H7 (cell line): Measurements from ENCODE around the gene SLC15A2. TPM values are rescaled to one million over a fixed set of nuclear protein-coding genes. Genes with fewer than 3 reads are reported as not detected.
"Not testable (repeated sequence)": the region's sequence is repeated elsewhere in the genome, so short reads cannot be mapped to it uniquely, and the experiment has no call there.

Experiments
- DNase-seq: peaks from one replicate; pipeline ENCODE4 v3.0.0; 2012
- H3K27me3 ChIP-seq: 2 replicates; pipeline ENCODE4 v1.6.0; 2011; ENCODE audit warnings: mild to moderate bottlenecking, low read length; ENCODE audit not compliant: control insufficient read depth, insufficient read depth
- H3K36me3 ChIP-seq: replicated peaks from 2 replicates; pipeline ENCODE4 v1.5.1; 2011; ENCODE audit warnings: low read length; ENCODE audit not compliant: control insufficient read depth, insufficient read depth
- H3K4me3 ChIP-seq: 2 replicates; pipeline ENCODE4 v1.5.1; 2011; ENCODE audit warnings: low read depth, mild to moderate bottlenecking, control low read depth, low read length, moderate library complexity; ENCODE audit not compliant: insufficient read depth
- total RNA-seq: library from RNA; depleted of rRNA; stranded (reverse); fragments of >200 nt; shearing (Covaris generic); gene quantifications from 2 replicates; pipeline ENCODE4 v1.2.3, GENCODE V29; 2014

The SLC15A2 gene
- total RNA-seq, 1 experiment from 2014 or later, result 0.76 TPM

DNA sequence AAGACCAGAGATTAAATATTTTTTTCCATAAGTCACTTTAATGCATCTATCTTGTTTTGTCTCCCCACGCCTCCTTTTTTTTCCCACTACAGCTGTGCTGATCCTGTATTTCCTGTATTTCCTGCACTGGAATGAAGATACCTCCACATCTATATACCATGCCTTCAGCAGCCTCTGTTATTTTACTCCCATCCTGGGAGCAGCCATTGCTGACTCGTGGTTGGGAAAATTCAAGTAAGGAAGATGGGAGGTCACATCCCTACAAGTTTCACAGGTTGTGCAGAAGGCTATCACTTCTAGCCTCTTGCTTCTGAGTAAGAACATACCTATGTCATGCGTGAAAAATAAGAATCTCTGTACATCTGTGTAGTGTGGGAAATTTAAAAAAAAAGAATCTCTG is 3.1 kb downstream of the SLC15A2 start:
- no peak for DNase-seq
- no peak overlapping the region for H3K4me3 ChIP-seq
- no peaks in the 10 kb centered on the region for H3K36me3 ChIP-seq
- H3K27me3 ChIP-seq, result no peaks in the 10 kb centered on the region

- DNase-seq, result no peak
- no peak overlapping the region for H3K4me3 ChIP-seq
- H3K36me3 ChIP-seq, result no peaks in the 10 kb centered on the region
- no peaks in the 10 kb centered on the region for H3K27me3 ChIP-seq
Observed at GRCh38 chr3:121913305-121913990, 19.2 kb downstream of the SLC15A2 start.

- Histone ChIP-seq H3K36me3 (no peaks in the 10 kb centered on the region), H3K4me3 (no peak overlapping the region), H3K27me3 (no peaks in the 10 kb centered on the region)
- no peak for DNase-seq
Observed at GRCh38 chr3:121914081-121914998, 20.1 kb downstream of the SLC15A2 start.

GRCh38 chr3:121916189-121916588 is 22.0 kb downstream of the SLC15A2 start:
- Histone ChIP-seq H3K4me3 (no peak overlapping the region), H3K36me3 (no peaks in the 10 kb centered on the region), H3K27me3 (no peaks in the 10 kb centered on the region)
- no peak for DNase-seq

DNA sequence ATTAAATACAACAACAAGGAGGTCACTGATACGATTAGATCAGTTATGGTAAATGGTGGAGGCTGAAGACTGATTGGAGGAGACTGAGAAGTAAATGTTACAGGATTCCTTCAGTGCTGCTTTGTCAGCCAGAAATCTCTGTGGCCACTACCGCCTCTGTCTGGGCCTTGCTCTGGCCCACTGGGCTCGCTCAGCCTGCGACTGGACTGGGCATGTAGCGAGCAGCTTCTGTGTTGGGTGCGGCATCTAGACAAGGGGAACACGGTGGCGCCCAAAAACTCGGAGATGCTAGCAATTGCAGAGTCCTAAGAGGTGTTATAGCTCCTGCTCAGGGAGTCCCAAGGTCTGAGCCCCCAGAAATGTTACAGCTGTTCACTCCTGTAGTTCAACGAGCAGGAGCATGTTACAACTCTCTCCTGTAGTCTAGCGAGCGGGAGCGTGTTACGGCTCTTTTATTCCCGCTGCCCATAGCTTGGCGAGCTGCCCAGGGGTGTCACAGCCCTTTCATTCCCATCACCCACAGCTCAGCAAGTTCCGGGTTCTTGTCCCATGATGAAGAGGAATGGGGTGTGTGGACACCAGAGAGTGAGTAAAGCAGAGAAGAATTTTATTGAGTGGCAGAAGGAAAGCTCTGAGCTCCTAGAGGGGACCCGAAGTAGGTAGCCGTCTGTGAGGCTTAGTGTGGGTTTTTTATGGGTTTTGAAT is 24.7 kb downstream of the SLC15A2 start:
- Histone ChIP-seq H3K4me3 (no peak overlapping the region), H3K36me3 (no peaks in the 10 kb centered on the region), H3K27me3 (no peaks in the 10 kb centered on the region)
- no peak for DNase-seq

GRCh38 chr3:121924734-121925133 is 30.5 kb downstream of the SLC15A2 start:
- H3K36me3 ChIP-seq, result no peaks in the 10 kb centered on the region
- H3K27me3 ChIP-seq, result no peaks in the 10 kb centered on the region
- no peak overlapping the region for H3K4me3 ChIP-seq
- DNase-seq, result no peak

DNA sequence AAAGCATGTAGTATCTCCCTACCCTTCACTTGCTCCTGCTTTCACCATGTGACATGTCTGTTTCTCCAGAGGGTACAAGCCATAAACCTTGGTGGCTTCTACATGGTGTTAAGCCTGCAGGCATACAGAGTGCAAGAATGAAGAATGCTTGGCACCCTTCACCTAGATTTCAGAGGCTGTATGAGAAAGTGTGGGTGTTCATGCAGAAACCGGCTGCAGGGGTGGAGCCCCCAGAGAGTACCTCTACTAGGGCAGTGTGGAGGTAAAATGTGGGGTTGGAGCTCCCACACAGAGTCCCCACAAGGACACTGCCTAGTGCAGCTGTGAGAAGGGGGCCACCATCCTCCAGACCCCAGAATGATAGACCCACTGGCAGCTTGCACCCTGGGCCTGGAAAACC is 32.2 kb downstream of the SLC15A2 start:
- Histone ChIP-seq H3K36me3 (no peaks in the 10 kb centered on the region), H3K27me3 (no peaks in the 10 kb centered on the region), H3K4me3 (no peak overlapping the region)
- no peak for DNase-seq

DNA sequence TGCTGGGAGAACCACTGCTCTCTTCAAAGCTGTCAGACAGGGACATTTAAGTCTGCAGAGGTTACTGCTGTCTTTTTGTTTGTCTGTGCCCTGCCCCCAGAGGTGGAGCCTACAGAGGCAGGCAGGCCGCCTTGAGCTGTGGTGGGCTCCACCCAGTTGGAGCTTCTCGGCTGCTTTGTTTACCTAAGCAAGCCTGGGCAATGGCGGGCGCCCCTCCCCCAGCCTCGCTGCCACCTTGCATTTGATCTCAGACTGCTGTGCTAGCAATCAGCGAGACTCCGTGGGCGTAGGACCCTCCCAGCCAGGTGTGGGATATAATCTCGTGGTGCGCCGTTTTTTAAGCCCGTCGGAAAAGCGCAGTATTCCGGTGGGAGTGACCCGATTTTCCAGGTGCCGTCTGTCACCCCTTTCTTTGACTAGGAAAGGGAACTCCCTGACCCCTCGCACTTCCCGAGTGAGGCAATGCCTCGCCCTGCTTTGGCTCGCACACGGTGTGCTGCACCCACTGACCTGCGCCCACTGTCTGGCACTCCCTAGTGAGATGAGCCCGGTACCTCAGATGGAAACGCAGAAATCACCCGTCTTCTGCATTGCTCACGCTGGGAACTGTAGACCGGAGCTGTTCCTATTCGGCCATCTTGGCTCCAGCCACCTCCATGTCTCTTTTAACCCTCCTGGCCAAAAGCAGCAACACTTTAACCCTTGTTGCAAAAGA is 44.1 kb downstream of the SLC15A2 start:
- H3K27me3 ChIP-seq, H3K4me3 ChIP-seq, DNase-seq, H3K36me3 ChIP-seq: not testable (repeated sequence)

GRCh38 chr3:121941592-121941991 is 47.4 kb downstream of the SLC15A2 start:
- H3K36me3 ChIP-seq, result no peaks in the 10 kb centered on the region

DNA sequence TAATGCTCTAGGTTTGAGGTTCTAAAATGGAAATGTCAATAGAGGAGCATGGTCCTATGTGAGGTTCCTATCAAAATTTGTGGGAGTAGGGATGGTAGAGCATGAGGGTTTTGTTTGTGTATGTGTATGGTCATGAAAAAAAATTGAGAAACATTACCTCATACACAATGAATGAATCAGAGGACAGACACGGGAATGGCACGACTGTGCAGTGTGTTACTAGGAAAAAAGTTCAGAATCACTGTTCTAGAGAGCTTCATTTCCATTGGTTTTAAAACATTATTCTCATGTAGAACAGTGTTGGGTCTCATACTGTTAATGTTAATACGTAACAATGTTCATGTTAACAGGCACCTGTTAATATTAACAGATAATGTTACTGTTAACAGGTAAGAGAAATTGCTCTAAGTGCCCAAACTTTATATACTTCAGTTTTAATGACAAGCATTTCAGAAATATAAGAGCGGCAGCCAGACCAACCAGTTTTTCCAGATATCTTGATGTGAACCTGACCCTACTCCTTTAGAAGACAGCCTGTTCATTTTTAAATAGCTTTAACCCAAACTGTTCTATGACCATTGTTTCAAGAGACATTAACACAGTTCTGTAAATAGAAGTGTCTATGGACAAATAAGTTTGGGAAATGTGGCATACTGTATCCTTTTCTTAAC is 48.0 kb downstream of the SLC15A2 start:
- no peak for DNase-seq
- Histone ChIP-seq H3K4me3 (no peak overlapping the region), H3K27me3 (no peaks in the 10 kb centered on the region), H3K36me3 (no peaks in the 10 kb centered on the region)

More at GRCh38 chr3:121941592-121941991, 47.4 kb downstream of the SLC15A2 start:
- no peaks in the 10 kb centered on the region for H3K27me3 ChIP-seq
- H3K4me3 ChIP-seq, result no peak overlapping the region
- DNase-seq, result no peak

DNA sequence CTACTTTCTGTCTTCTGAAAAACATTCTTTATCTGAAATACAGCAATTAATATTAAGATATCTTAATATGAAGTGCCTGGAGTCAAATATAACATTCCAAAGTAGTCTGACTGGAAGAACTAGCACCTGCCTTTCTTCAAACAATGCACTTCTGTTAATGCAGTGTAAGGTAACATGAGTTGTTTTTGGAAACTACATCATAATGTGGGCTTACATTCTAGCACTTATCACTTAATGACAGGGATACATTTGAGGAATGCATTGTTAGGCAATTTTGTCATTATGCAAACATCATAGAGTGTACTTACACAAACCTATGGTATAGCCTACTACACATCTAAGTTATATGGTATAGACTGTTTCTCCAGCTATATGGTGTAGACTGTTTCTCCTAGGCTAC is 49.2 kb downstream of the SLC15A2 start:
- H3K36me3 ChIP-seq, result no peaks in the 10 kb centered on the region
- no peaks in the 10 kb centered on the region for H3K27me3 ChIP-seq
- H3K4me3 ChIP-seq, result no peak overlapping the region
- DNase-seq, result no peak

DNA sequence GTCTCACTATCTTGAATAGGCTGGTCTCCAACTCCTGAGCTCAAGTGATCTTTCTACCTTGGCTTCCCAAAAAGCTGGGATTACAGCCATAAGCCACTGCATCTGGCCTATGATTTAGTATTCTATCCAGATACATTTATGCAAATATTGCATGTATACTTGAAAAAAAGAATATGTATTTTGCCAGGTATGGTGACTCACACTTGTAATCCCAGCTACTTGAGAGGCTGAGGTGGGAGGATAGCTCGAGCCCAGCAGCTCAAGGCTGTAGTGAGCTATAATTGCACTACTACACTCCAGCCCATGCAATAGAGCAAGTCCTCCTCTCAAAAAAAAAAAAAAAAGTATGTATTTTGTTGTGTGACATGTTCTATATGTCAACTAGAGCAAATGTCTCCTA is 54.4 kb downstream of the SLC15A2 start:
- Histone ChIP-seq H3K4me3 (no peak overlapping the region), H3K36me3 (no peaks in the 10 kb centered on the region), H3K27me3 (no peaks in the 10 kb centered on the region)
- no peak for DNase-seq

- no peak for DNase-seq
- Histone ChIP-seq H3K27me3 (no peaks in the 10 kb centered on the region), H3K4me3 (no peak overlapping the region), H3K36me3 (no peaks in the 10 kb centered on the region)
Observed at GRCh38 chr3:121951291-121951919, 57.2 kb downstream of the SLC15A2 start.
